Middle frontal gyrus (tissue), 1 donor: ENCODE measurements around the gene EXD1.
"Not testable (repeated sequence)": the region's sequence is repeated elsewhere in the genome, so short reads cannot be mapped to it uniquely, and the experiment has no call there.

ENCODE experiments used
- DNase-seq: peaks from one replicate; pipeline ENCODE4 v3.0.0-alpha.2; 2015; ENCODE audit warnings: low spot score; ENCODE audit errors: extremely low spot score

The EXD1 gene

GRCh38 chr15:41150279-41150678, 80.3 kb downstream of the EXD1 start:
- no peak for DNase-seq

- no peak for DNase-seq
These were observed 82.5 kb downstream of the EXD1 start for GRCh38 chr15:41148065-41148464.

GRCh38 chr15:41139619-41140018, 90.9 kb downstream of the EXD1 start:
- DNase-seq, result no peak

GRCh38 chr15:41139112-41139511, 91.4 kb downstream of the EXD1 start:
- DNase-seq, result not testable (repeated sequence)

GRCh38 chr15:41135580-41135979, 95.0 kb downstream of the EXD1 start:
- not testable (repeated sequence) for DNase-seq

- no peak for DNase-seq
These were observed 97.1 kb downstream of the EXD1 start for GRCh38 chr15:41133454-41133853.
